Raji (cell line): ENCODE results near the gene ANKIB1.

Experiments used
- POLR2A ChIP-seq: IDR thresholded peaks from 2 replicates; pipeline ENCODE4 v1.6.1; 2011; ENCODE audit warnings: low read depth, low read length, control low read depth; ENCODE audit not compliant: insufficient read depth

Gene ANKIB1

DNA sequence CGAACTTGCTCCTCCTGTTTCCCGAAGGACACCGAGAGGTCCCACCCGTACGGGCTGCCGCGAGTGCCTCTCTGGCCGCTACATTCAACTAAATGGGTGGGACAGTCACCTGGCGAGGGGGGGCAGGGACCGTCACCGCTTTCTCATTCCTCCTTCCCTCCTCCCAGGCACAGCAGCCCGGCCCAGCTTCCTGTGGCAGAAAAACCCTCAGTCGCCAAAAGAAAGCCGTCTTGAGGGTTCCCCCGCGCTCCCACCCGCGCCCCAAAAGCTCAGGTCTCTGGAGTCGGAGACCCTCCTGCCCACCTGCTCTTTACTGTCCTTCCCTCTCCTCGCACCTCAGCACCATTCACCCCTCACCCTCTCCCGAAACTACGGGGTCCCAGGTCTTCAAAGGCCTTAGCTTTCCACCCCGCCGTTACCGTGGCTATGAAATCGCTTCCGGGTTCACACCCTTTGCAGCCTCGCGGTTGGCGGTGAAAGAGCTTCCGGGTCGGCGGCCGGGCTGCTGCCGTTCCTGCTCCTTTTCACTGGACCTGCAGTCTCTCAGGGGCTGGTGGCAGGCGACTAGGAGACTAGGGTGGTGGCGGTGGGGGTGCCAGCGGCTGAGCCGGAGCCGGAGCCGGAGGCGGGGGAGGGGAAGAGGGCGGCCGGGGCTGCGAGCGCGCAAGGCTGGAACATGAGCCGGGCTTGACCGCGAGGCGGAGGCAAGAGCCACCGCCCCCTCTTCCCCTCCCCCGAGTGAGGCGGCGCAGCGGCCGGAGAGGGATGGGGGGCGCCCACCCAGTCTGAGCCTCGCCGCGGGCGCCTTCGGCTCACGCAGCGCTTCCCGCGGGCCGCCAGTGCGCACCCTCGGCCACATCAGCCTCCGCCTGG, at the start of gene ANKIB1, which contains the start of gene KRIT1:
TSS of gene ANKIB1 (plus strand) at position 488 of the 873 bp plus-strand sequence. CDS start 49,005 bp downstream, outside the sequence.
TSS of gene KRIT1 (minus strand) at position 428 of the 873 bp plus-strand sequence. CDS start 3,779 bp downstream, outside the sequence.
- peak; percentile 77 for TF ChIP-seq POLR2A

DNA sequence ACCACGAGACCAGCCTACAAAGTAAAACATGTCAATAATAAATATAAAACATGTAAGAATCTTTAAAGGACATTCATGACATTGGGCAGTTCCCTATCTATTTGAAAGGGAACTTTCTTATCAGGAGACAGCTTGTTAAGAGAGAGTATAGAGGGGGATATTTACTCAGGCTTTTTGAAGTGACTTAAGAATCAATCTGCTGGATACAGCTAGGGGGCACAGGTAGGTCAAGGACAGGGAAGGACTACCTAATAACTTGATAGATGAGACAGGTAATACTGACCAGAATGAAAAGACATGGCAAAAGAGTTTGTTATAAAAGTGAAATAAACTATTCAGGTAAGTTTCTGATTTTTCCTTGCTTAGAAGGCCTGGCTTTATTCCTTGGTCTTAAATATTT, 45.0 kb upstream of the ANKIB1 start:
- TF ChIP-seq POLR2A: no peak

- no peak for TF ChIP-seq POLR2A
Measured at GRCh38 chr7:92205987-92206386, 39.8 kb upstream of the ANKIB1 start.

GRCh38 chr7:92206672-92207071, 39.1 kb upstream of the ANKIB1 start:
- no peak for TF ChIP-seq POLR2A

- no peak for TF ChIP-seq POLR2A
Measured at GRCh38 chr7:92221766-92222165, 24.0 kb upstream of the ANKIB1 start.

- TF ChIP-seq POLR2A: no peak
Measured at GRCh38 chr7:92226981-92227380, 18.8 kb upstream of the ANKIB1 start.

- no peak for TF ChIP-seq POLR2A
Measured at GRCh38 chr7:92228100-92228499, 17.7 kb upstream of the ANKIB1 start.

DNA sequence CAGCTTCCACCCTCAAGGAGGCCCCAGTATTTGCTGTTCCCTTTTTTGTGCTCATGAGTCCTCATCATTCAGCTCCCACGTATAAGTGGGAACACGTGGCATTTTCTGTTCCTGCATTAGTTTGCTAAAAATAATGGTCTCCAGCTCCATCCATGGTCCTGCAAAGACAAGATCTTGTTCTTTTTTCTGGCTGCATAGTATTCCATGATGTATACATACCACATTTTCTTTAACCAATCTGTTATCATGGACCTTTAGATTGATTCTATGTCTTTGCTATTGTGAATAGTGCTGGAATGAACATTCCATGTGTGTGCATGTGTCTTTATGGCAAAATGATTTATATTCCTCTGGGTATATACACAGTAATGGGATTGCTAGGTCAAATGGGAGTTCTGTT, 17.0 kb upstream of the ANKIB1 start:
- no peak for TF ChIP-seq POLR2A

- TF ChIP-seq POLR2A: no peak
Measured at GRCh38 chr7:92230547-92230946, 15.2 kb upstream of the ANKIB1 start.

DNA sequence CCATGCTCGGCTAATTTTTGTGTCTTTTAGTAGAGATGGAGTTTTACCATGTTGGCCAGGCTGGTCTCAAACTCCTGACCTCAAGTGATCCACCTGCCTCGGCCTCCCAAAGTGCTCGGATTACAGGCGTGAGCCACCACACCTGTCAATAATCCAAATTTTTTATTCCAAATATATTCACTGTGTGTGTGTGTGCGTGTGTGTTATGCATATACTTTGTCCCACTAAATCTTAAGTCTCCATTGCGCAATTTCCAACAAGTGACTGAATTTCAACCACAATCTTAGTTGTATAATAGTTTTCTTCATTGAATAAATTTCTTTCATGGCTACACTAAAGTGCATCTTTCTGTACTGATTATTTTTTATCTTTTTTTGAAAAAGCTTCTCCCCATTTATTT, 2.8 kb upstream of the ANKIB1 start:
- no peak for TF ChIP-seq POLR2A

DNA sequence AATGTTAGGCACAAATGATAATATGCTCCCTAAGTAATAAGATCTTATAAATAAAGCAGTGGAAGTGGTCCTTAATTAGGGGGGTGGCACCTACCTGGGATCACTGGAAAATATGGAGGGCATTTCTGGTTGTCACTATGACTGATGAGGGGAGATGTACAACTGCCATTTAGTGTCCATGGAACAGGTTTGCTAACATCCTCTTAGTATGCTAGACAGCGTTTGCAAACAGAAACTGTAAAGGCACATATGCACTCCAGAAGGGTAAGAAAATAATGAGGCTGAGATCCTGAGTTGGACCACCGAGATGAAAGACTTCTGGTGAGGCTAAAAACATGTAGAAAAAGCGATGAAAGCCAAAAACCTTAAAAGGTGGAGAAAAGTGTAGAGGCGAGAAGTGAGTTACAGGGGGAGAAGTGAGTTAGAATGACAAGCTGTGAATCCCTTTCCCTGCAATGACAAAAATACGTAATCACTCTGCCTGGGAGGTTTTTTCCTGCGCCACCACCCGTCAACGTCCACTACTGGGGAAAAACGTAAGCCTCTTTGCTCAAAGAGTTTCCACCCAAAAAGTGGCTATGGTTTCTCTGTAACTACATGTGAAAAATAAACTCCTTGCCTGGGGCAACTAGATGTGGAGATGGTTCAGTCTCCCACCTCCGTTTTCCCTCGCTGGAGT, 827 bp upstream of the ANKIB1 start:
- TF ChIP-seq POLR2A: no peak

DNA sequence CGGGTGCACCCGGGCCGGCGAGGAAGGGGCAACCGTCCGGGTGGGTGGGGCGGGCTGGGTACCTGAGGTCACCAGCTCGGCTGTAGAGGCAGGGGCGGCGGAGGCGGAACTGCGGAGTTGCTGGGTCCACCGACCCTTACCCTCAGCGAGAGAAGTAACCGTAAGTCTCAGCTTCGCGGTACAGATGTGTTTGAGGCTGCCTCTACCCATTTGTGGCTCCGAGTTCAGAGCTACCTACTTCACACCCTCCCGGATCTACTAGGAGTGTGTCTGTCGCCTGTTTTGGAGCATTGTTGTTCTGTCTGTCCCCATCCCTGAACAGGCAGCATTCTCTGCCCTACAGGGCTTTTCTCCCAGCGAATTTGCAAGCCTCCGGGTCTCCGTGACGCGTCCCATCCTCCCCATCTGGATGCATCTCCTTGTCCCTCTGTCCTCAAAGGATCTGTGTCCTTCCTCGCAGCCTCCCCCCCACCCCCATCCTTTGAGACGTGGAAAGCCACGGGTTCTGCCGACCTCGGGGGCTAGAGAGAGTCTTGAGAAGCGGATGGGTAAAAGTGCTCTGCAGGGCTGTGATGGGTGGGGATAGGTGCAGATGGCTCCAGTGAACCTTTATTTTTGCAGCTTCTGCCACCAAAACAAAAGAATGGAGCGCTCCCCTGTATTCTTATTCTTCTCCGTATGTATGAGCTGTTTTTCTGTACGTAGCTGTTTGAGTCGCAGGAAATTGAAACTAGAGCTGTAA, 757 bp downstream of the ANKIB1 start:
- TF ChIP-seq POLR2A: no peak

DNA sequence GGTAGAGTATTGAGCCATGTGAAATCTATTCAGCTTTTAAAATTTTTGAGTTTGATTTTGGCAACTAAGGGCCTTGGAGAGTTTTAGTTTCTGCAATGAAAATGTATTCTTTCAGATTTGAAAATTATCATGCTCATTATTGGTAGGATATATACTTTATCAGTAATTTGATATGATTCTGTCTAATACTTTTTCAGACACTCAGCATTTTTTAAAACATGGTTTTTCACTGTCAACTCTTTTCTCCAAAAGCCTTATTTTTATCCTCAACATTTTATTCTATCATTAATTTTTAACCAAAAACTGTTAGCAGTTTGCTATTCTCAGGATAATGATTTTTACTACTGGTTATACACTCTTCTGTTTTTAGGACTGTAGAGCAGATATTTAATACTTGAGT, 4.8 kb downstream of the ANKIB1 start:
- TF ChIP-seq POLR2A: no peak

- no peak for TF ChIP-seq POLR2A
Measured at GRCh38 chr7:92251181-92251580, 5.4 kb downstream of the ANKIB1 start.

DNA sequence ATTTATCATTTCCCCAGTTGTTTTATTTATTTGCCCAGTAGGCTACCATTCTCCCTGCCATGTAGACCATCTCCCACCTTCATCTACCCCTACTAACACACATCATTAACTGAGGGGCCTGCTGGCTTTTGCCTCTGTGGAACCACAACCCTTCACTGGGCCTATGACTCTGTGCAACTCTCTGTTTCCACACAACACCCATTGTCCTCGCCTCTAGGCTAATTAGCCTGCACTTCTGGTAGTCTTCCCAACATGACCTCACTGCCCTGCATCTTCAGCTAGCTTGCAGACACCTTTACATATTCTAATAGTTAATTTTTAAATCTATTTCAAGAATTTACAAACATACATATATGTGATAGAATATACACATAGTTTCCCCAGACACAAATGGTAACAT, 7.5 kb downstream of the ANKIB1 start:
- no peak for TF ChIP-seq POLR2A

- no peak for TF ChIP-seq POLR2A
Measured at GRCh38 chr7:92255308-92255707, 9.5 kb downstream of the ANKIB1 start.

- no peak for TF ChIP-seq POLR2A
Measured at GRCh38 chr7:92259062-92259461, 13.3 kb downstream of the ANKIB1 start.
